ENCODE measurements around the gene ILF3.

- no peak for TF ChIP-seq CTCF (conservative IDR thresholded peaks at IDR 0.05 in 1 of 2, IDR thresholded peaks at IDR 0.05 in 1 of 2; ENCODE audit: low read depth in 1 of 2, low read length in 2 of 2)
- no peak for TF ChIP-seq EZH2 (IDR thresholded peaks at IDR 0.05; ENCODE audit: low read length, missing control alignments)
These were observed 54.1 kb downstream of the ILF3 start for GRCh38 chr19:10708291-10708690.
